Jurkat, Clone E6-1 (cell line): ENCODE data around the gene GDA.

Experiments used
- DNase-seq: peaks from one replicate; pipeline ENCODE4 v3.0.0-alpha.2; 2011; ENCODE audit warnings: low read depth, low spot score
- H3K4me3 ChIP-seq: 2 replicates; pipeline ENCODE4 v1.5.1; 2011; ENCODE audit warnings: mild to moderate bottlenecking, low read length, control low read depth, moderate library complexity

Gene GDA

GRCh38 chr9:72145733-72146505, 3.3 kb upstream of the GDA start:
- no peak for DNase-seq
- H3K4me3 ChIP-seq: no peak overlapping the region

GRCh38 chr9:72147676-72148075, 1.6 kb upstream of the GDA start:
- DNase-seq: no peak
- no peak overlapping the region for H3K4me3 ChIP-seq

GRCh38 chr9:72150127-72150526, 887 bp downstream of the GDA start:
- DNase-seq: no peak
- no peak overlapping the region for H3K4me3 ChIP-seq

- no peak for DNase-seq
- no peak overlapping the region for H3K4me3 ChIP-seq
Observed at GRCh38 chr9:72150661-72151060, 1.4 kb downstream of the GDA start.

- DNase-seq: no peak
- H3K4me3 ChIP-seq: no peak overlapping the region
Observed at GRCh38 chr9:72151104-72151503, 1.9 kb downstream of the GDA start.

GRCh38 chr9:72154468-72155285, 5.4 kb downstream of the GDA start:
- DNase-seq: no peak

GRCh38 chr9:72155301-72155700, 6.1 kb downstream of the GDA start:
- DNase-seq: no peak
- no peak overlapping the region for H3K4me3 ChIP-seq

More at GRCh38 chr9:72154468-72155285, 5.4 kb downstream of the GDA start:
- no peak overlapping the region for H3K4me3 ChIP-seq

GRCh38 chr9:72156586-72156985, 7.3 kb downstream of the GDA start:
- H3K4me3 ChIP-seq: no peak overlapping the region
- no peak for DNase-seq

GRCh38 chr9:72158680-72159079, 9.4 kb downstream of the GDA start:
- no peak overlapping the region for H3K4me3 ChIP-seq
- no peak for DNase-seq

- H3K4me3 ChIP-seq: no peak overlapping the region
- DNase-seq: no peak
Observed at GRCh38 chr9:72160446-72161123, 11.3 kb downstream of the GDA start.

- DNase-seq: no peak
- no peak overlapping the region for H3K4me3 ChIP-seq
Observed at GRCh38 chr9:72165326-72165725, 16.1 kb downstream of the GDA start.

- no peak for DNase-seq
- H3K4me3 ChIP-seq: no peak overlapping the region
Observed at GRCh38 chr9:72165821-72166547, 16.7 kb downstream of the GDA start.

- no peak for DNase-seq
- H3K4me3 ChIP-seq: no peak overlapping the region
Observed at GRCh38 chr9:72168075-72168474, 18.8 kb downstream of the GDA start.

GRCh38 chr9:72169178-72169577, 19.9 kb downstream of the GDA start:
- no peak overlapping the region for H3K4me3 ChIP-seq
- DNase-seq: no peak

GRCh38 chr9:72173080-72173479, 23.8 kb downstream of the GDA start:
- no peak overlapping the region for H3K4me3 ChIP-seq
- DNase-seq: no peak

GRCh38 chr9:72185561-72185960, 36.3 kb downstream of the GDA start:
- no peak overlapping the region for H3K4me3 ChIP-seq
- DNase-seq: no peak

- DNase-seq: no peak
- H3K4me3 ChIP-seq: no peak overlapping the region
Observed at GRCh38 chr9:72187121-72187695, 38.0 kb downstream of the GDA start.

- no peak overlapping the region for H3K4me3 ChIP-seq
Observed at GRCh38 chr9:72188232-72188631, 39.0 kb downstream of the GDA start.

GRCh38 chr9:72193478-72193881, 44.2 kb downstream of the GDA start:
- no peak for DNase-seq
- H3K4me3 ChIP-seq: no peak overlapping the region

More at GRCh38 chr9:72188232-72188631, 39.0 kb downstream of the GDA start:
- no peak for DNase-seq
